IPS-11a (cell line): ENCODE data around the gene DNAJC3.
"Not testable (repeated sequence)": the region's sequence is repeated elsewhere in the genome, so short reads cannot be mapped to it uniquely, and the experiment has no call there.

Source experiments
- H3K4me3 ChIP-seq: one replicate; pipeline ENCODE4 v1.5.1; 2013; ENCODE audit warnings: low read depth, low read length, control low read depth

DNAJC3 gene

GRCh38 chr13:95771905-95772304 is 95.0 kb downstream of the DNAJC3 start:
- H3K4me3 ChIP-seq: no peak overlapping the region

- no peak overlapping the region for H3K4me3 ChIP-seq
Measured at GRCh38 chr13:95779522-95779921, 102.6 kb downstream of the DNAJC3 start.

- no peak overlapping the region for H3K4me3 ChIP-seq
Measured at GRCh38 chr13:95781016-95781415, 104.1 kb downstream of the DNAJC3 start.

GRCh38 chr13:95781940-95782339 is 105.0 kb downstream of the DNAJC3 start:
- H3K4me3 ChIP-seq: not testable (repeated sequence)

GRCh38 chr13:95783747-95784146 is 106.8 kb downstream of the DNAJC3 start:
- no peak overlapping the region for H3K4me3 ChIP-seq

GRCh38 chr13:95784161-95784899 is 107.4 kb downstream of the DNAJC3 start:
- no peak overlapping the region for H3K4me3 ChIP-seq

- no peak overlapping the region for H3K4me3 ChIP-seq
Measured at GRCh38 chr13:95784900-95785290, 108.0 kb downstream of the DNAJC3 start.

- H3K4me3 ChIP-seq: no peak overlapping the region
Measured at GRCh38 chr13:95787356-95788099, 110.6 kb downstream of the DNAJC3 start.

- H3K4me3 ChIP-seq: no peak overlapping the region
Measured at GRCh38 chr13:95788100-95788463, 111.1 kb downstream of the DNAJC3 start.

- H3K4me3 ChIP-seq: not testable (repeated sequence)
Measured at GRCh38 chr13:95789315-95789714, 112.4 kb downstream of the DNAJC3 start.

GRCh38 chr13:95791084-95791722 is 114.3 kb downstream of the DNAJC3 start:
- H3K4me3 ChIP-seq: no peak overlapping the region

GRCh38 chr13:95793018-95793555 is 116.1 kb downstream of the DNAJC3 start:
- H3K4me3 ChIP-seq: no peak overlapping the region

GRCh38 chr13:95793781-95794180 is 116.8 kb downstream of the DNAJC3 start:
- no peak overlapping the region for H3K4me3 ChIP-seq

- no peak overlapping the region for H3K4me3 ChIP-seq
Measured at GRCh38 chr13:95797016-95797415, 120.1 kb downstream of the DNAJC3 start.

GRCh38 chr13:95800436-95800835 is 123.5 kb downstream of the DNAJC3 start:
- no peak overlapping the region for H3K4me3 ChIP-seq

GRCh38 chr13:95801825-95802224 is 124.9 kb downstream of the DNAJC3 start:
- H3K4me3 ChIP-seq: no peak overlapping the region

GRCh38 chr13:95805921-95806320 is 129.0 kb downstream of the DNAJC3 start:
- H3K4me3 ChIP-seq: no peak overlapping the region

GRCh38 chr13:95809429-95809828 is 132.5 kb downstream of the DNAJC3 start:
- no peak overlapping the region for H3K4me3 ChIP-seq

GRCh38 chr13:95813139-95813538 is 136.2 kb downstream of the DNAJC3 start:
- no peak overlapping the region for H3K4me3 ChIP-seq

GRCh38 chr13:95814495-95814894 is 137.6 kb downstream of the DNAJC3 start:
- H3K4me3 ChIP-seq: no peak overlapping the region

- H3K4me3 ChIP-seq: no peak overlapping the region
Measured at GRCh38 chr13:95822303-95822702, 145.4 kb downstream of the DNAJC3 start.

GRCh38 chr13:95833126-95833525 is 156.2 kb downstream of the DNAJC3 start:
- H3K4me3 ChIP-seq: no peak overlapping the region
